CD14-positive monocyte (primary cell): ENCODE measurements around the gene RXYLT1. TPM values are rescaled to one million over a fixed set of nuclear protein-coding genes. Genes with fewer than 3 reads are reported as not detected.

Experiments used
- DNase-seq, 3 donors: peaks; one replicate each; pipeline ENCODE4 v3.0.0-alpha.2; 2011 to 2022
- H2AFZ ChIP-seq: 2 replicates; pipeline ENCODE4 v1.6.0; 2012; ENCODE audit warnings: mild to moderate bottlenecking, low read depth, low read length, inconsistent platforms; ENCODE audit not compliant: insufficient read depth, poor library complexity, severe bottlenecking
- H3K27ac ChIP-seq, 2 donors: 1 replicate in 1 of 2; 2 replicates in 1 of 2; pipeline ENCODE4 v1.5.1; 2012 to 2013; ENCODE audit warnings: low read length in 2 of 2, control low read depth in 1 of 2, inconsistent platforms in 1 of 2, low read depth in 1 of 2, mild to moderate bottlenecking in 1 of 2
- H3K27me3 ChIP-seq, 2 donors: one replicate each; pipeline versions ENCODE4 v1.6.0 to v1.6.1; 2011 to 2013; ENCODE audit warnings: low read length in 2 of 2; ENCODE audit not compliant: control insufficient read depth in 2 of 2, insufficient read depth in 2 of 2
- H3K36me3 ChIP-seq, 2 donors: replicated peaks in 1 of 2; 1 replicate in 1 of 2; 2 replicates in 1 of 2; pipeline versions ENCODE4 v1.5.1 to v1.6.1; 2012 to 2013; ENCODE audit warnings: low read length in 2 of 2, control low read depth in 1 of 2, inconsistent platforms in 1 of 2, mild to moderate bottlenecking in 1 of 2; ENCODE audit not compliant: insufficient read depth in 2 of 2, control insufficient read depth in 1 of 2
- H3K4me1 ChIP-seq, 2 donors: 1 replicate in 1 of 2; 2 replicates in 1 of 2; pipeline versions ENCODE4 v1.5.1 to v1.6.1; 2012 to 2013; ENCODE audit warnings: low read length in 2 of 2, control low read depth in 1 of 2, inconsistent platforms in 1 of 2, mild to moderate bottlenecking in 1 of 2, moderate library complexity in 1 of 2; ENCODE audit not compliant: insufficient read depth in 2 of 2, control insufficient read depth in 1 of 2
- H3K4me2 ChIP-seq: replicated peaks from 2 replicates; pipeline ENCODE3; 2012; ENCODE audit warnings: low read length, moderate library complexity, mild to moderate bottlenecking; ENCODE audit not compliant: poor library complexity, severe bottlenecking; ENCODE audit errors: extremely low read depth
- H3K4me3 ChIP-seq, 3 experiments: fragments of 200-600 bp in 1 of 3; sonication (generic) in 1 of 3; replicated peaks in 1 of 3; 1 replicate in 2 of 3; 2 replicates in 1 of 3; pipeline ENCODE4 v1.5.1; 2011 to 2013; ENCODE audit warnings: low read length in 3 of 3, mild to moderate bottlenecking in 3 of 3, control low read depth in 2 of 3, low read depth in 2 of 3, inconsistent platforms in 1 of 3, moderate library complexity in 1 of 3
- H3K79me2 ChIP-seq: 2 replicates; pipeline ENCODE4 v1.6.0; 2012; ENCODE audit warnings: mild to moderate bottlenecking, control low read depth, inconsistent platforms, low read length, moderate library complexity; ENCODE audit not compliant: insufficient read depth
- H3K9ac ChIP-seq: 2 replicates; pipeline ENCODE4 v1.6.0; 2017; ENCODE audit warnings: low read length, mild to moderate bottlenecking; ENCODE audit not compliant: insufficient read depth, poor library complexity, severe bottlenecking
- H3K9me3 ChIP-seq, 2 donors: replicated peaks in 1 of 2; 1 replicate in 1 of 2; 2 replicates in 1 of 2; pipeline versions ENCODE4 v1.5.1 to v1.6.1; 2012 to 2013; ENCODE audit warnings: low read length in 2 of 2, control low read depth in 1 of 2; ENCODE audit not compliant: control insufficient read depth in 1 of 2, insufficient read depth in 1 of 2
- H4K20me1 ChIP-seq: 2 replicates; pipeline ENCODE4 v1.6.0; 2012; ENCODE audit warnings: mild to moderate bottlenecking, low read length, control low read depth, moderate library complexity; ENCODE audit not compliant: insufficient read depth
- H3K27ac Mint-ChIP-seq, 7 donors: one replicate each; pipeline ENCODE4 v1.8.0; 2020; ENCODE audit warnings: mild to moderate bottlenecking in 7 of 7, mixed read lengths in 7 of 7, moderate library complexity in 6 of 7, inconsistent platforms in 2 of 7
- H3K27me3 Mint-ChIP-seq, 3 donors: one replicate each; pipeline ENCODE4 v1.8.0; 2021 to 2022; ENCODE audit warnings: low read depth in 3 of 3, mild to moderate bottlenecking in 3 of 3, mixed read lengths in 3 of 3, moderate library complexity in 3 of 3, inconsistent platforms in 1 of 3
- H3K36me3 Mint-ChIP-seq, 2 donors: one replicate each; pipeline ENCODE4 v1.8.0; 2020; ENCODE audit warnings: mixed read lengths in 2 of 2, inconsistent platforms in 1 of 2, mild to moderate bottlenecking in 1 of 2
- H3K4me1 Mint-ChIP-seq: one replicate; pipeline ENCODE4 v1.8.0; 2020; ENCODE audit warnings: mild to moderate bottlenecking, mixed read lengths
- H3K4me3 Mint-ChIP-seq, 2 donors: one replicate each; pipeline ENCODE4 v1.8.0; 2020; ENCODE audit warnings: mild to moderate bottlenecking in 2 of 2, mixed read lengths in 2 of 2, moderate library complexity in 1 of 2
- H3K9me3 Mint-ChIP-seq, 7 donors: one replicate each; pipeline ENCODE4 v1.8.0; 2020 to 2022; ENCODE audit warnings: mixed read lengths in 7 of 7, mild to moderate bottlenecking in 6 of 7, moderate library complexity in 6 of 7, inconsistent platforms in 2 of 7
- CTCF ChIP-seq: fragments of 200-600 bp; IDR thresholded peaks from one replicate; pipeline ENCODE4 v1.8.0; 2022; ENCODE audit warnings: antibody characterized with exemption, mild to moderate bottlenecking
- WGBS: methylation state at CpG from one replicate; pipeline ENCODE4 v1.1.5; 2013; ENCODE audit warnings: missing lambda C conversion rate; ENCODE audit not compliant: insufficient coverage; 5-methylcytosine and 5-hydroxymethylcytosine counted together
- intact Hi-C, 2 donors: fragments of 100-400 bp; cut with micrococcal nuclease; formaldehyde crosslinking; loops; one replicate each; pipeline versions ENCODE4 v1.15.0 to v1.15.1; 2023
- polyA plus RNA-seq, 3 donors: library from polyadenylated mRNA; depleted of rRNA in 1 of 3; unstranded in 2 of 3; stranded (reverse) in 1 of 3; fragments of 300-500 nt in 2 of 3; fragments of >200 nt in 1 of 3; fragmentation: Illumina TruSeq in 2 of 3; gene quantifications; 1 replicate in 2 of 3; 2 replicates in 1 of 3; pipeline ENCODE4 v1.2.3, GENCODE V29; 2012 to 2021

Gene RXYLT1
- polyA plus RNA-seq, 3 donors, result 4.3 to 6.5 (median 6.5) TPM

GRCh38 chr12:63845726-63846125, 66.0 kb downstream of the RXYLT1 start:
- Histone ChIP-seq H4K20me1 (no peaks in the 10 kb centered on the region), H3K9ac (no peak overlapping the region), H3K4me1 (peaks cover 11 to 17% of the 10 kb centered on the region in 2 donors), H3K79me2 (no peaks in the 10 kb centered on the region), H3K9me3 (no peaks in the 10 kb centered on the region), H3K27ac (no peak overlapping the region), H3K27me3 (peaks cover 8 to 15% of the 10 kb centered on the region in 2 donors), H2AFZ (no peak overlapping the region), H3K36me3 (no peaks in the 10 kb centered on the region), H3K4me3 (no peak overlapping the region), H3K4me2 (no peak overlapping the region)
- Mint-ChIP-seq H3K27ac (no peak overlapping the region), H3K9me3 (peaks cover 0 to 2% (median 0%) of the 10 kb centered on the region in 7 donors), H3K36me3 (no peaks in the 10 kb centered on the region), H3K4me1 (peaks cover 15% of the 10 kb centered on the region), H3K4me3 (peak overlapping the region in 1 of 2 donors; percentile 4), H3K27me3 (peaks cover 23 to 27% (median 25%) of the 10 kb centered on the region in 3 donors)
- no peak for TF ChIP-seq CTCF
- WGBS, result 67% methylated on average over 1 of the region's 2 CpGs
- DNase-seq, result no peak
- intact Hi-C loops, result loop anchor here in 1 of 2 donors (10.0 kb wide), 3 partner anchors 69 to 559 kb away; partner anchors contain the start of gene XPOT

DNA sequence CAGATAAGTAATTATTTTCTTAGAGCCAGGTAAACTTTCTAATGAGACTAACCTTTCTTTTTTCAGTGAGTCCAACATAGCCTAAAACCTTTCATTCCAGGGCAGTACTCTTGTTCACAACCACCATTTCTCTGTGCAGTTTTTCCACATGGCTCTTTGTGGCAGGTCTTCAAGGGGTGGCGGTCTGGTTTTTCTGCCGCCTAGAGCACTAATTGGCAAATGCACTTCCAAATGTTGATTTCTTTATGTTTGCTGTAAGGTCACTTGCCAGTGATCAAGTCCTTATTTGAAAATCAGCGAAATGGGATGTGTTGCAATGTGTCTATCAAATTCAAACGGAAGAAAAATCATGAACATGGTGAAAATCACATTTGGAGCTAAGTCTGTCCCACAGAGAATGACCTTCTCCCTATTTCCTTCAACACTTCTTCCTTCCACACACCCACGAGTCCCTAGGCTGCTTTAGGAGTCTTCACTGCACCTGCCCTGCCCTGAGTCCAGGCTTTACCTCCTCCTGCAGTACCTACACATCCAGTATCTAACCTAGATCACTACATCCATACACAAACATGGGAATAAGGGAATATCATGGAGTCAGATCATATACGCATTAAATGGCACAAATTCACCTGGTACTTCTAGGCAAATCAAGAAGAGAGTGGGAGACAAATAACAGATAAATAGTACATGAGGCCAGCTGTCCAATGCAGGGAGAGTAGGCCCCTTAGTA, 66.7 kb downstream of the RXYLT1 start:
- no peaks in the 10 kb centered on the region for H3K9me3 ChIP-seq
- no peak overlapping the region for H3K4me2 ChIP-seq
- Mint-ChIP-seq H3K4me3 (peak overlapping the region in 1 of 2 donors; percentile 23), H3K36me3 (no peaks in the 10 kb centered on the region), H3K27ac (no peak overlapping the region), H3K27me3 (peaks cover 23 to 27% (median 25%) of the 10 kb centered on the region in 3 donors), H3K4me1 (peaks cover 15% of the 10 kb centered on the region), H3K9me3 (peaks cover 0 to 2% (median 0%) of the 10 kb centered on the region in 7 donors)
- H3K9ac ChIP-seq, result no peak overlapping the region
- H3K36me3 ChIP-seq, result no peaks in the 10 kb centered on the region
- no peak overlapping the region for H2AFZ ChIP-seq
- peaks cover 11 to 17% of the 10 kb centered on the region in 2 donors for H3K4me1 ChIP-seq
- 77% methylated on average over 4 of the region's 6 CpGs for WGBS
- H3K27me3 ChIP-seq, result peaks cover 8 to 15% of the 10 kb centered on the region in 2 donors
- TF ChIP-seq CTCF, result no peak
- no peaks in the 10 kb centered on the region for H3K79me2 ChIP-seq
- no peaks in the 10 kb centered on the region for H4K20me1 ChIP-seq
- no peak overlapping the region for H3K4me3 ChIP-seq
- intact Hi-C loops, result loop anchor here in 1 of 2 donors (10.0 kb wide), 3 partner anchors 68 to 558 kb away; partner anchors contain the start of gene XPOT
- H3K27ac ChIP-seq, result no peak overlapping the region
- no peak for DNase-seq
